Epithelial cell of esophagus (primary cell): ENCODE measurements around the gene RBAK.

Experiments
- DNase-seq: peaks from one replicate; pipeline ENCODE4 v3.0.0; 2010; ENCODE audit warnings: low read depth
- H3K4me3 ChIP-seq: 2 replicates; pipeline ENCODE4 v1.5.1; 2011; ENCODE audit warnings: mild to moderate bottlenecking, low read length, control low read depth
- CTCF ChIP-seq: IDR thresholded peaks from 2 replicates; pipeline ENCODE4 v1.5.1; 2011; ENCODE audit warnings: low read depth, mild to moderate bottlenecking, low read length, control low read depth, inconsistent platforms; ENCODE audit not compliant: insufficient read depth; ENCODE audit errors: missing control alignments

Gene RBAK

DNA sequence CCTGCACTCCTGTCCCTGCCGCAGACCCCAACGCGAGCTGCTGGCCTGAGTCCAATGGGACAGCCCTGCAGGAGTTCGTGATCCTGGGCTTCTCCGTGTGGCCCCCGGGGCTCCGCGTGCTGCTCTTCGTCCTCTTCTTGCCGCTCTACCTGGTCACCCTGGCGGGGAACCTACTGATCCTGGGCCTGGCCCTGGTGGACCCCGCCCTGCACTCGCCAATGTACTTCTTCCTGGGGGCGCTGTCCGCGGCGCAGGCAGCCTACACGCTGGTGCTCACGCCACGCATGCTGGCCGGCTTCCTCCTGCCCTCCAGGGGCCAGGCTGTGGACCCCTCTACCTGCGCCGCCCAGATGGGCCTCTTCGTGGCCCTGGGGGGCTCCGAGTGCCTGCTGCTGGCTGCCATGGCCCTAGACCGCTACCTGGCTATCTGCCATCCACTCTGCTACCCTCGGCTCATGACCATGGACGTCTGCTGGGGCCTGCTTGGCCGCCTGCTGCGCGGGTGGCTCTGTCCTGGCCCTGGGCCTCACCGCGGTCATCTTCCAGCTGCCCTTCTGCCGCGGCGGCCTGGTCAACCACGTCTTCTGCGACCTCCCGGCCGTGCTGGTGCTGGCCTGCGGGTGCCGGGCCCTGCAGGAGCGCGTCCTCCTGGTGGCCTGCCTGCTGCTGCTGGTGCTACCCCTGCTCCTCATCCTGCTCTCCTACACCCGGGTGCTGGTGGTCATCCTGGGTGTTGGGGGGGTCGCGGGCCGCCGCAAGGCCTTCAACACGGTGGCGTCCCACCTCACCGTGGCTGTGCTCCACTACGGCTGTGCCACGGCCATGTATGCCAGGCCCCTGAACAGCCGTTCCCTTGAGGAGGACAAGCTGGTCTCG lies 71.7 kb downstream of the RBAK start:
- TF ChIP-seq CTCF, result no peak
- H3K4me3 ChIP-seq, result no peak overlapping the region
- no peak for DNase-seq
